Fibroblast of pulmonary artery (primary cell): ENCODE results near the gene ZFYVE27.

Experiments
- DNase-seq: peaks from one replicate; pipeline ENCODE4 v3.0.0-alpha.2; 2010; ENCODE audit warnings: low read depth
- H3K4me3 ChIP-seq: replicated peaks from 2 replicates; pipeline ENCODE4 v1.5.1; 2011; ENCODE audit warnings: low read depth, mild to moderate bottlenecking, control low read depth, low read length, moderate library complexity
- TF ChIP-seq, protein P1 (sequence below): IDR thresholded peaks from 2 replicates; pipeline ENCODE4 v1.5.1; 2011; ENCODE audit warnings: mild to moderate bottlenecking, control low read depth, low read length, inconsistent platforms; ENCODE audit errors: missing control alignments

ZFYVE27 gene

GRCh38 chr10:97748116-97748515 is 11.2 kb downstream of the ZFYVE27 start:
- no peak for DNase-seq
- no peak overlapping the region for H3K4me3 ChIP-seq
- TF ChIP-seq, protein P1, sequence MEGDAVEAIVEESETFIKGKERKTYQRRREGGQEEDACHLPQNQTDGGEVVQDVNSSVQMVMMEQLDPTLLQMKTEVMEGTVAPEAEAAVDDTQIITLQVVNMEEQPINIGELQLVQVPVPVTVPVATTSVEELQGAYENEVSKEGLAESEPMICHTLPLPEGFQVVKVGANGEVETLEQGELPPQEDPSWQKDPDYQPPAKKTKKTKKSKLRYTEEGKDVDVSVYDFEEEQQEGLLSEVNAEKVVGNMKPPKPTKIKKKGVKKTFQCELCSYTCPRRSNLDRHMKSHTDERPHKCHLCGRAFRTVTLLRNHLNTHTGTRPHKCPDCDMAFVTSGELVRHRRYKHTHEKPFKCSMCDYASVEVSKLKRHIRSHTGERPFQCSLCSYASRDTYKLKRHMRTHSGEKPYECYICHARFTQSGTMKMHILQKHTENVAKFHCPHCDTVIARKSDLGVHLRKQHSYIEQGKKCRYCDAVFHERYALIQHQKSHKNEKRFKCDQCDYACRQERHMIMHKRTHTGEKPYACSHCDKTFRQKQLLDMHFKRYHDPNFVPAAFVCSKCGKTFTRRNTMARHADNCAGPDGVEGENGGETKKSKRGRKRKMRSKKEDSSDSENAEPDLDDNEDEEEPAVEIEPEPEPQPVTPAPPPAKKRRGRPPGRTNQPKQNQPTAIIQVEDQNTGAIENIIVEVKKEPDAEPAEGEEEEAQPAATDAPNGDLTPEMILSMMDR = no peak

DNA sequence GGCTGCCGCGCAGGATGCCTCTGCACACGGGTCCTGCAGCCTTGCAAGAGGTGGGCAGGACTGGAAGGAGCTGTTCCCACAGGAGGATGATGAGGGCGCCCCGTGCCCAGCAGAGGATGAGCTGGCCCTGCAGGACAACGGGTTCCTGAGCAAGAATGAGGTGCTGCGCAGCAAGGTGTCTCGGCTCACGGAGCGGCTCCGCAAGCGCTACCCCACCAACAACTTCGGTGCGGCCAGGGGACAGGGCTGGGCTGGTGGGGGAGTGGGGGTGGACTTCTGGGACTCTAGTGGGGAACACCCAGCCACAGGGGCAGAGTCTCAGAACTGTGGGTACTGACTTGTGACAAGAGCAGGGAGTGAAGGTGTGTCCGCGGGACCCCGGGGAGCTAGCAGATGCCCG is 16.0 kb downstream of the ZFYVE27 start:
- H3K4me3 ChIP-seq = no peak overlapping the region
- TF ChIP-seq, protein P1 = no peak
- no peak for DNase-seq

DNA sequence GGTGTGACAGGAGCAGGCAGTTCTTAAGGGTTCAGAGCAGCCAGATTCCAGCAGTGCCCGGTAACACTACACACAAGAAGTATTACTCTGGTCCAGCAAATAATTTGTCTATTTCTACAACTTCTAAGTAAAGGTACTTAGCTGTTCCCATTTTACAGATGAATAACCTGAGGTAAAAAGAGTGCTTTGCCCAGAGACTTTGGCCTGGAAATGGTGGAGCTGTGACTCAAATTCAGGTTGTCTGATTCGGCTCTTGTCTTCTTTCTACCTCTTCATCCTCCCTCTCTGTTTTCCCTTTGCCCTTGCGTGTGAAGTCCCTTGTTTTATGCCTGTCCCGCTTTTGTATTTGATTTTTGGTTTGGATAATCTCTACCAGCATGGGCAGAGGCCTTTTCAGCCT is 17.8 kb downstream of the ZFYVE27 start:
- DNase-seq = no peak
- no peak overlapping the region for H3K4me3 ChIP-seq
- TF ChIP-seq, protein P1 = no peak

DNA sequence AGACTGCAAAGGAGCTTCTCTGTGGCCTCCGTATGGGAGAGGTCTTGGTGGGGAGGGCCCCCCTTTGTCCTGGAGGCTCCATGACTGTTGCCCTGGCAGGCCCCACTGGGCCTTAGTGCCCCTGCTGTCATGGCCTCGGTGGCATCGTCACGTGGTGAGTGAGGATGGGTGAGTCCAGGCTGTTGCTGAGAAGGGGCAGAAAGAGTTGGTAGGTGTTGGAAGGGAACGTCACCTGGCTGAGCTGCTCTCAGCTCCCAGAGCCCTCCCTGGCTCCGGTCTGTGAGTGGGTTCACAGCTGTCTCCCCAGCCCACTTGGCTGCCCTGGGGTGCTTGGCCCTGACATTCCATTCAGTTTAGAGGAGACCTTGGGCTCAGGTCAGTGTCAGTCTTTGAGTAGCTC is 18.8 kb downstream of the ZFYVE27 start:
- DNase-seq = no peak
- TF ChIP-seq, protein P1 = no peak

DNA sequence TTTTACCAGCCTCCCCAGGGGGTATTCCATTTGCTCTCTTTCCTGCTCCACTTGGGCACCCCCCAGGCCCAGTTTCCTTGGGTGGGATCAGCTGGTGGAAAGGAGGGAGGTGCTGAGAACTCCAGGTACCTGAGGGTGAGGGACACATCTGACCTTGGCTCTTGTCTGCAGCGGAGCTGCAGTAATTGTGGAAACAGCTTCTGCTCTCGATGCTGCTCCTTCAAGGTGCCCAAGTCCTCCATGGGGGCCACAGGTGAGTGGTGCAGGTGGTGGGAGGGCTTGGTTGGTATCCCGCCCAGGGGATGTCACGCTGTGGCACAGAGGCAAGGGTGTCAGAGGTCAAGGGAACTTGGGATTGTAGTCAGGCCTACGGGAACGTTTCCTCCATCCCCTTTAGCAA is 20.5 kb downstream of the ZFYVE27 start:
- TF ChIP-seq, protein P1 = no peak
- DNase-seq = no peak
- no peak overlapping the region for H3K4me3 ChIP-seq

More for the DNA sequence above, 18.8 kb downstream of the ZFYVE27 start:
- no peak overlapping the region for H3K4me3 ChIP-seq

DNA sequence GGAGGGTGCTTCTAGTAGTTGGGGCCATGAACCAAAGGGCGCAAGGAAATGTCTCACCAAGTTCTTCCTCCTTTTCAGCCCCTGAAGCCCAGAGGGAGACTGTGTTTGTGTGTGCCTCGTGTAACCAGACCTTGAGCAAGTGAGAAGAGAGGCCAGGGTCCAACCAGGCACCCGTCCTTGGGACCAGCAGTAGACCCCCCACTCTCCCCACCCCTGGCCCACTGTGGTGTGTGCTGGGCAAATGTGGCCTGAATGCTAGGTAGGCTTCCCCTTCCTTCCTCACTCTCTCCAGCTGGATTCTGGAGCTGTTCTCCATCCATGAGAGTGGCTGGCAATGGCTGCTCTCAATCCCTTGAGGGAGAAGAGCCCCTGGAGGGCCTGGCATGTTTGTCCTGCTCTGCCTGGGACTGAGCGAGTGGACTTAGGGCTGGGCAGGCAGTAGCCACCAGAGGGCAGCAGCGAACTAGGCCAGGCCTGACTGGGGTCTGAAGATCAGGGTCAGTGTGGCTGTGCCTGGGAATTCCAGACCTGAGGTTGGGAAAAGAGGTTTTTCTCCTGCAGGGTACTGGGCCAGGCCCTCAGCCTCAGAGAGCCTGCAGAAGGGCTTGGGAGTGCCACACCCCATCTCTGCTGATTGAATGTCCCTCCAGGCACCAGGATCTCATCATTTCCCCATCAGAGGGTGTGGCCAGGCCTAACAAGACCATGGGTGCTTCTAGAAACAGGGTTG is 22.4 kb downstream of the ZFYVE27 start:
- TF ChIP-seq, protein P1 = peak; percentile 97
- peak; percentile 74 for DNase-seq
- H3K4me3 ChIP-seq = no peak overlapping the region

- no peak overlapping the region for H3K4me3 ChIP-seq
- no peak for DNase-seq
- TF ChIP-seq, protein P1 = no peak
Measured at GRCh38 chr10:97759946-97760345, 23.0 kb downstream of the ZFYVE27 start.
